Left lobe of liver (tissue), 2 donors: Measurements from ENCODE around the gene IL1RAPL1. TPM values are rescaled to one million over a fixed set of nuclear protein-coding genes. Genes with fewer than 3 reads are reported as not detected.
"Not testable (repeated sequence)": the region's sequence is repeated elsewhere in the genome, so short reads cannot be mapped to it uniquely, and the experiment has no call there.

ENCODE experiments used
- ATAC-seq: fragments of 200-7000 bp; cut with Tn5 transposase; one replicate; pipeline ENCODE4 v1.9.1; 2020; ENCODE audit warnings: mild to moderate bottlenecking, moderate library complexity
- DNase-seq: peaks from one replicate; pipeline ENCODE4 v3.0.0-alpha.2; 2020; ENCODE audit warnings: low spot score
- total RNA-seq: library from RNA; stranded (reverse); gene quantifications from one replicate; pipeline ENCODE4 v1.2.1, GENCODE V29; 2021
- donor health status: DM: no; HTN: no; CAD: no; lungs with moderate emphysema.
- donor health status: DM: no; HTN: yes; CAD: no.

The IL1RAPL1 gene
- total RNA-seq, 1 donor from 2014 or later = not detected

- not testable (repeated sequence) for ATAC-seq, DNase-seq
Observed at GRCh38 chrX:28766561-28766960, 179.3 kb downstream of the IL1RAPL1 start.

- no peak for DNase-seq
- ATAC-seq = no peak
Observed at GRCh38 chrX:28773807-28774206, 186.6 kb downstream of the IL1RAPL1 start.

- no peak for ATAC-seq
- DNase-seq = no peak
Observed at GRCh38 chrX:28787206-28787605, 200.0 kb downstream of the IL1RAPL1 start.

GRCh38 chrX:28800671-28801070 is 213.4 kb downstream of the IL1RAPL1 start:
- DNase-seq, ATAC-seq: not testable (repeated sequence)

- ATAC-seq (no peak), DNase-seq (no peak)
Observed at GRCh38 chrX:28802625-28803024, 215.4 kb downstream of the IL1RAPL1 start.

GRCh38 chrX:28835991-28836390 is 248.7 kb downstream of the IL1RAPL1 start:
- ATAC-seq = no peak
- no peak for DNase-seq

GRCh38 chrX:28843817-28844216 is 256.6 kb downstream of the IL1RAPL1 start:
- ATAC-seq = no peak
- no peak for DNase-seq

GRCh38 chrX:28847423-28847822 is 260.2 kb downstream of the IL1RAPL1 start:
- ATAC-seq = no peak

GRCh38 chrX:28848707-28849106 is 261.5 kb downstream of the IL1RAPL1 start:
- no peak for DNase-seq
- peak; percentile 86 for ATAC-seq

More at GRCh38 chrX:28847423-28847822, 260.2 kb downstream of the IL1RAPL1 start:
- no peak for DNase-seq

- ATAC-seq (no peak), DNase-seq (no peak)
Observed at GRCh38 chrX:28850955-28851354, 263.7 kb downstream of the IL1RAPL1 start.

- peak; percentile 91 for ATAC-seq
- DNase-seq = peak; percentile 50
Observed at GRCh38 chrX:28851871-28852270, 264.6 kb downstream of the IL1RAPL1 start.

- ATAC-seq = no peak
- no peak for DNase-seq
Observed at GRCh38 chrX:28854637-28855036, 267.4 kb downstream of the IL1RAPL1 start.

- no peak for ATAC-seq
- DNase-seq = no peak
Observed at GRCh38 chrX:28876408-28876807, 289.2 kb downstream of the IL1RAPL1 start.

GRCh38 chrX:28876901-28877300 is 289.7 kb downstream of the IL1RAPL1 start:
- no peak for ATAC-seq
- DNase-seq = no peak

- ATAC-seq = no peak
- DNase-seq = no peak
Observed at GRCh38 chrX:28880136-28880535, 292.9 kb downstream of the IL1RAPL1 start.

- ATAC-seq (no peak), DNase-seq (no peak)
Observed at GRCh38 chrX:28884823-28885222, 297.6 kb downstream of the IL1RAPL1 start.

GRCh38 chrX:28888416-28888815 is 301.2 kb downstream of the IL1RAPL1 start:
- DNase-seq (no peak), ATAC-seq (no peak)

GRCh38 chrX:28889591-28890090 is 302.4 kb downstream of the IL1RAPL1 start:
- DNase-seq (no peak), ATAC-seq (no peak)

GRCh38 chrX:28901637-28902036 is 314.4 kb downstream of the IL1RAPL1 start:
- ATAC-seq = no peak
- no peak for DNase-seq

GRCh38 chrX:28910487-28910886 is 323.2 kb downstream of the IL1RAPL1 start:
- no peak for DNase-seq
- ATAC-seq = no peak

GRCh38 chrX:28920153-28920943 is 333.1 kb downstream of the IL1RAPL1 start:
- DNase-seq (no peak), ATAC-seq (no peak)

- DNase-seq = no peak
- no peak for ATAC-seq
Observed at GRCh38 chrX:28922106-28922505, 334.9 kb downstream of the IL1RAPL1 start.

- no peak for DNase-seq
- no peak for ATAC-seq
Observed at GRCh38 chrX:28946846-28947245, 359.6 kb downstream of the IL1RAPL1 start.
